DMS 273 (cell line): ENCODE measurements around the gene NHERF2.

Experiments used
- DNase-seq: peaks from one replicate; lab custom pipeline; 2025; ENCODE audit not compliant: unreplicated experiment; lab: John Stamatoyannopoulos, UW

NHERF2 gene

GRCh38 chr16:2057438-2057837, 30.7 kb downstream of the NHERF2 start:
- DNase-seq: no peak

GRCh38 chr16:2058420-2058819, 31.7 kb downstream of the NHERF2 start:
- DNase-seq: no peak

GRCh38 chr16:2058872-2059271, 32.2 kb downstream of the NHERF2 start:
- no peak for DNase-seq

GRCh38 chr16:2060346-2060745, 33.6 kb downstream of the NHERF2 start:
- no peak for DNase-seq

- DNase-seq: no peak
Measured at GRCh38 chr16:2061023-2061422, 34.3 kb downstream of the NHERF2 start.

GRCh38 chr16:2061526-2061925, 34.8 kb downstream of the NHERF2 start:
- no peak for DNase-seq

GRCh38 chr16:2062801-2063200, 36.1 kb downstream of the NHERF2 start:
- DNase-seq: no peak

- no peak for DNase-seq
Measured at GRCh38 chr16:2063861-2064260, 37.2 kb downstream of the NHERF2 start.

- DNase-seq: no peak
Measured at GRCh38 chr16:2064368-2064945, 37.8 kb downstream of the NHERF2 start.

- DNase-seq: no peak
Measured at GRCh38 chr16:2066139-2066538, 39.4 kb downstream of the NHERF2 start.

GRCh38 chr16:2070576-2071453, 44.1 kb downstream of the NHERF2 start:
- DNase-seq: no peak

GRCh38 chr16:2071454-2072202, 44.9 kb downstream of the NHERF2 start:
- peak; percentile 32 for DNase-seq

GRCh38 chr16:2072926-2073325, 46.2 kb downstream of the NHERF2 start:
- no peak for DNase-seq

- DNase-seq: no peak
Measured at GRCh38 chr16:2074071-2074470, 47.4 kb downstream of the NHERF2 start.

- no peak for DNase-seq
Measured at GRCh38 chr16:2075631-2076030, 48.9 kb downstream of the NHERF2 start.

GRCh38 chr16:2076072-2076865, 49.6 kb downstream of the NHERF2 start:
- no peak for DNase-seq

- DNase-seq: no peak
Measured at GRCh38 chr16:2077016-2077415, 50.3 kb downstream of the NHERF2 start.

GRCh38 chr16:2077696-2078095, 51.0 kb downstream of the NHERF2 start:
- DNase-seq: no peak

GRCh38 chr16:2078096-2078495, 51.4 kb downstream of the NHERF2 start:
- DNase-seq: no peak

GRCh38 chr16:2078691-2079090, 52.0 kb downstream of the NHERF2 start:
- DNase-seq: no peak

- no peak for DNase-seq
Measured at GRCh38 chr16:2079311-2079800, 52.7 kb downstream of the NHERF2 start.
